Mesothelial cell of epicardium (in vitro differentiated cells): Measurements from ENCODE around the gene TEPSIN. TPM values are rescaled to one million over a fixed set of nuclear protein-coding genes. Genes with fewer than 3 reads are reported as not detected.
"Not testable (repeated sequence)": the region's sequence is repeated elsewhere in the genome, so short reads cannot be mapped to it uniquely, and the experiment has no call there.

ENCODE experiments used
- DNase-seq, 2 experiments: peaks; one replicate each; pipeline ENCODE4 v3.0.0; 2021; ENCODE audit warnings: low spot score in 2 of 2; ENCODE audit not compliant: unreplicated experiment in 2 of 2
- H3K27ac Mint-ChIP-seq: 2 replicates; pipeline ENCODE4 v1.8.0; 2021; ENCODE audit warnings: mixed read lengths
- H3K27me3 Mint-ChIP-seq: 2 replicates; pipeline ENCODE4 v1.8.0; 2021; ENCODE audit warnings: low read depth, mixed read lengths
- H3K36me3 Mint-ChIP-seq: 2 replicates; pipeline ENCODE4 v1.8.0; 2021; ENCODE audit warnings: mixed read lengths
- H3K4me1 Mint-ChIP-seq: 2 replicates; pipeline ENCODE4 v1.8.0; 2021; ENCODE audit warnings: mixed read lengths
- H3K4me3 Mint-ChIP-seq: 2 replicates; pipeline ENCODE4 v1.8.0; 2021; ENCODE audit warnings: mild to moderate bottlenecking, moderate library complexity, mixed read lengths
- H3K9me3 Mint-ChIP-seq: 2 replicates; pipeline ENCODE4 v1.8.0; 2021; ENCODE audit warnings: mixed read lengths
- total RNA-seq: library from RNA; stranded (reverse); gene quantifications from 3 replicates; pipeline ENCODE4 v1.2.1, GENCODE V29; 2021
- TF ChIP-seq, protein P1 (sequence below): fragments of 200-600 bp; sonication (generic); IDR thresholded peaks from one replicate; pipeline ENCODE4 v1.5.0; 2021; ENCODE audit warnings: antibody characterized with exemption; ENCODE audit not compliant: unreplicated experiment

The TEPSIN gene
- total RNA-seq, 1 donor from 2014 or later, result 44.6 TPM

- no peak for DNase-seq
- Mint-ChIP-seq H3K36me3 (peaks cover 23% of the 10 kb centered on the region), H3K27ac (no peak overlapping the region), H3K9me3 (peaks cover 5% of the 10 kb centered on the region), H3K4me3 (no peak overlapping the region), H3K4me1 (peaks cover 6% of the 10 kb centered on the region), H3K27me3 (no peaks in the 10 kb centered on the region)
- TF ChIP-seq, protein P1, sequence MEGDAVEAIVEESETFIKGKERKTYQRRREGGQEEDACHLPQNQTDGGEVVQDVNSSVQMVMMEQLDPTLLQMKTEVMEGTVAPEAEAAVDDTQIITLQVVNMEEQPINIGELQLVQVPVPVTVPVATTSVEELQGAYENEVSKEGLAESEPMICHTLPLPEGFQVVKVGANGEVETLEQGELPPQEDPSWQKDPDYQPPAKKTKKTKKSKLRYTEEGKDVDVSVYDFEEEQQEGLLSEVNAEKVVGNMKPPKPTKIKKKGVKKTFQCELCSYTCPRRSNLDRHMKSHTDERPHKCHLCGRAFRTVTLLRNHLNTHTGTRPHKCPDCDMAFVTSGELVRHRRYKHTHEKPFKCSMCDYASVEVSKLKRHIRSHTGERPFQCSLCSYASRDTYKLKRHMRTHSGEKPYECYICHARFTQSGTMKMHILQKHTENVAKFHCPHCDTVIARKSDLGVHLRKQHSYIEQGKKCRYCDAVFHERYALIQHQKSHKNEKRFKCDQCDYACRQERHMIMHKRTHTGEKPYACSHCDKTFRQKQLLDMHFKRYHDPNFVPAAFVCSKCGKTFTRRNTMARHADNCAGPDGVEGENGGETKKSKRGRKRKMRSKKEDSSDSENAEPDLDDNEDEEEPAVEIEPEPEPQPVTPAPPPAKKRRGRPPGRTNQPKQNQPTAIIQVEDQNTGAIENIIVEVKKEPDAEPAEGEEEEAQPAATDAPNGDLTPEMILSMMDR, result no peak
Observed at GRCh38 chr17:81228420-81228819, 10.4 kb downstream of the TEPSIN start.

- H3K36me3 Mint-ChIP-seq, result peaks cover 23% of the 10 kb centered on the region
- DNase-seq, H3K4me3 Mint-ChIP-seq, H3K4me1 Mint-ChIP-seq, H3K27ac Mint-ChIP-seq, H3K9me3 Mint-ChIP-seq, H3K27me3 Mint-ChIP-seq: not testable (repeated sequence)
Observed at GRCh38 chr17:81227630-81228029, 11.2 kb downstream of the TEPSIN start.

DNA sequence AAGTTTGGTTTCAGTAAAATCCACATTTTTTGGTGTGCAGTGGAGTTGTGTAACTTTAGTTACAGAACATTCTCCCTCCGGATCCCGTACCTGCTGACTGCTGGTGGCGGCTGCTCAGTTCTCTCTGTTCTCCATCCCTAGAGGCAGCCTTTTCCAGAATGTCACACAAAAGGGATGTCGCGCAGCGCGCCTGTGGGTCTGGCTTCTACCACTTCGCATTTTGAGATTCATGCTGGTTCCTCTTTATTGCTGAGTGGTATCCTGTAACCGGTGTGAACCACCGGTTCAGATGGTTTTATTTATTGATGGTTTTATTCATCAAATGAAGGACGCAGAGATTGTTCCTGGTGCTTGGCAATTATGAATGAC, 15.1 kb downstream of the TEPSIN start:
- Mint-ChIP-seq H3K27ac (peak overlapping the region; percentile 87), H3K9me3 (peaks cover 5% of the 10 kb centered on the region), H3K36me3 (peaks cover 10% of the 10 kb centered on the region), H3K27me3 (no peaks in the 10 kb centered on the region), H3K4me1 (peaks cover 15% of the 10 kb centered on the region), H3K4me3 (peak overlapping the region; percentile 74)
- TF ChIP-seq, protein P1, result no peak
- no peak for DNase-seq

DNA sequence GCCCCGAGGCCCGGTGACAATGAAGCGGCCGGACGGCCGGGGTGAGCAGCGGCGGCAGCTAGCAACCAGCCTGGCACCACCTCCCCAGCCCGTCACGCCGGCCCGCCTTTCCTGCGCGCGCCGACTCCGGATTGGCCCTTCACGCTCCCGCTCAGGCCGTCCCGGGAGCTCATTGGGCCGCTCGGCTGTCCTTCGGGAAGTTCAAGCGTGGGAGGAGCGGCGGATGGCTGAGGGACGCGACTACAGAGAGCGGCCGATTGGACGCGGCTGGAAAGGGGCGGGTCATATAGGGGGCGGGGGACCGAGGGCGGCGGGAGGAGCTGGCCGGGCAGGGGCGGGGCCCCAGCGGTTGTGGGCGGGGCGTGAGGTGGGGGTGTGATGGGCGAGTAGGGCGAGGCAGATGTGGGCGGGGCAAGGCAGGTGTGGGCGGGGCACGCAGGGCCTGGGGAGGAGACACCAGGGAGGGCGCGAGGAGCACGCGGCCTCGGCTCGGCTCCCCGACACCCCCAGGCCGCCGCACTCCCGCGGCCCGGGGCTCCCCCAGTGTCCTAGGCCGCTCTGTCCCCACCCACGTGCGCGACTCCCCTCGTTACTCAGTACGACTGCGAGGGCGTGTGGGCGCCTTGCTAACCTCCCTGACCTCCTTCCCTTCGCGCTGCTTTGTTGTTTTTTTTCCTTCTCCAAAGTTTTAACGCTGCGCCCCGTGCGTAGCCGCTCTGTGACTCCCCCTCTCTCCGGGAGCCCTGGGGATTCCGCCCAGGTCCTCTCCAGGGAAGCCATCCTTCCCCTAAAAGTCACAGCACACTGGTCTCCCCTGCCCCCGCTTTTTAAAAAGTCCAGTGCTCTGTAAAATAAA, 15.7 kb downstream of the TEPSIN start, which contains the start of gene CEP131:
CEP131 (minus strand) TSS at position 60 of the 856 bp plus-strand sequence. CDS start 2,909 bp downstream, outside the sequence.
- peaks cover 6% of the 10 kb centered on the region for H3K36me3 Mint-ChIP-seq
- H3K4me1 Mint-ChIP-seq, result peaks cover 15% of the 10 kb centered on the region
- DNase-seq, result peak; percentile 99
- H3K27me3 Mint-ChIP-seq, result no peaks in the 10 kb centered on the region
- H3K27ac Mint-ChIP-seq, result peak within 1 kb of the TSS; percentile 87
- peak within 1 kb of the TSS; percentile 74 for H3K4me3 Mint-ChIP-seq
- TF ChIP-seq, protein P1, result no peak
- peaks cover 5% of the 10 kb centered on the region for H3K9me3 Mint-ChIP-seq

- DNase-seq, result no peak
- Mint-ChIP-seq H3K9me3 (peaks cover 5% of the 10 kb centered on the region), H3K4me1 (peaks cover 15% of the 10 kb centered on the region), H3K36me3 (peaks cover 3% of the 10 kb centered on the region), H3K4me3 (peak overlapping the region; percentile 66), H3K27ac (no peak overlapping the region), H3K27me3 (no peaks in the 10 kb centered on the region)
- TF ChIP-seq, protein P1, result no peak
Observed at GRCh38 chr17:81222620-81222905, 16.3 kb downstream of the TEPSIN start.

GRCh38 chr17:81221842-81222619, 16.8 kb downstream of the TEPSIN start:
- Mint-ChIP-seq H3K4me3 (peak overlapping the region; percentile 64), H3K9me3 (peaks cover 5% of the 10 kb centered on the region), H3K27me3 (no peaks in the 10 kb centered on the region), H3K27ac (no peak overlapping the region), H3K36me3 (peaks cover 7% of the 10 kb centered on the region), H3K4me1 (peaks cover 15% of the 10 kb centered on the region)
- TF ChIP-seq, protein P1, result no peak
- no peak for DNase-seq
